WTC11 (cell line): ENCODE measurements around the gene GPR108. TPM values are rescaled to one million over a fixed set of nuclear protein-coding genes. Genes with fewer than 3 reads are reported as not detected.

ENCODE experiments used
- ATAC-seq: fragments of 200-7000 bp; cut with Tn5 transposase; 2 replicates; pipeline ENCODE4 v1.10.0; 2021; ENCODE audit warnings: mild to moderate bottlenecking, moderate library complexity
- CTCF ChIA-PET: fragments of 300-600 bp; sonication (Branson Sonifier 250); formaldehyde crosslinking; loops from one replicate; lab custom pipeline; 2021; ENCODE audit warnings: antibody characterized with exemption; lab: Charles Lee
- POLR2A ChIA-PET: fragments of 350-600 bp; sonication (Branson Sonifier 250); formaldehyde crosslinking; loops from one replicate; lab custom pipeline; 2021; ENCODE audit warnings: antibody characterized with exemption; lab: Charles Lee
- DNase-seq: peaks from one replicate; pipeline ENCODE4 v3.0.0; 2021; ENCODE audit warnings: low spot score
- H3K27ac Mint-ChIP-seq: 2 replicates; pipeline ENCODE4 v1.8.0; 2021; ENCODE audit warnings: mixed read lengths
- H3K27me3 Mint-ChIP-seq: 2 replicates; pipeline ENCODE4 v1.8.0; 2021; ENCODE audit warnings: low read depth, mild to moderate bottlenecking, moderate library complexity, mixed read lengths
- H3K36me3 Mint-ChIP-seq: 2 replicates; pipeline ENCODE4 v1.8.0; 2021; ENCODE audit warnings: mixed read lengths
- H3K4me1 Mint-ChIP-seq: 2 replicates; pipeline ENCODE4 v1.8.0; 2022; ENCODE audit warnings: mixed read lengths
- H3K4me3 Mint-ChIP-seq: 2 replicates; pipeline ENCODE4 v1.8.0; 2021; ENCODE audit warnings: mild to moderate bottlenecking, moderate library complexity, mixed read lengths
- H3K9me3 Mint-ChIP-seq: 2 replicates; pipeline ENCODE4 v1.8.0; 2021; ENCODE audit warnings: mixed read lengths
- CBFB ChIP-seq: sonication (generic); formaldehyde crosslinking; IDR thresholded peaks from 2 replicates; pipeline ENCODE4 v1.8.1; 2022; ENCODE audit warnings: mild to moderate bottlenecking, low read depth, missing genetic modification reagents
- EMX1 ChIP-seq: fragments of 250-450 bp; sonication (Bioruptor Pico); IDR thresholded peaks from 2 replicates; pipeline ENCODE4 v1.8.0; 2021; ENCODE audit warnings: mild to moderate bottlenecking
- PRRX2 ChIP-seq: fragments of 250-450 bp; sonication (Bioruptor Pico); IDR thresholded peaks from 2 replicates; pipeline ENCODE4 v1.8.0; 2021; ENCODE audit warnings: mild to moderate bottlenecking
- SP1 ChIP-seq: sonication (generic); formaldehyde crosslinking; conservative IDR thresholded peaks from 2 replicates; pipeline ENCODE4 v1.8.1; 2022; ENCODE audit warnings: missing genetic modification reagents
- TCF7 ChIP-seq: sonication (generic); formaldehyde crosslinking; IDR thresholded peaks from 2 replicates; pipeline ENCODE4 v1.8.0; 2022; ENCODE audit warnings: mild to moderate bottlenecking, low read depth, missing genetic modification reagents, moderate library complexity
- TEAD4 ChIP-seq: sonication (generic); formaldehyde crosslinking; IDR thresholded peaks from 2 replicates; pipeline ENCODE4 v1.8.0; 2022; ENCODE audit warnings: mild to moderate bottlenecking, missing genetic modification reagents
- ZNF121 ChIP-seq: sonication (generic); formaldehyde crosslinking; IDR thresholded peaks from 2 replicates; pipeline ENCODE4 v1.8.0; 2023; ENCODE audit warnings: missing genetic modification reagents
- ZNF263 ChIP-seq: sonication (generic); formaldehyde crosslinking; IDR thresholded peaks from 2 replicates; pipeline ENCODE4 v1.8.1; 2022; ENCODE audit warnings: low read depth, mild to moderate bottlenecking, moderate library complexity, missing genetic modification reagents
- ZNF423 ChIP-seq: fragments of 250-450 bp; sonication (Bioruptor Pico); IDR thresholded peaks from 2 replicates; pipeline ENCODE4 v2.1.2; 2022; ENCODE audit warnings: mild to moderate bottlenecking, moderate library complexity
- total RNA-seq: library from RNA; stranded (reverse); gene quantifications from 3 replicates; pipeline ENCODE4 v1.2.3, GENCODE V29; 2021
- TF ChIP-seq, protein P1 (sequence below): sonication (generic); formaldehyde crosslinking; IDR thresholded peaks from 2 replicates; pipeline ENCODE4 v1.8.1; 2023; ENCODE audit warnings: mild to moderate bottlenecking, missing genetic modification reagents
- TF ChIP-seq, protein P2 (sequence below): fragments of 250-450 bp; sonication (Bioruptor Pico); IDR thresholded peaks from 2 replicates; pipeline ENCODE4 v1.9.0; 2021; ENCODE audit warnings: mild to moderate bottlenecking, borderline replicate concordance
- TF ChIP-seq, protein P3 (sequence below): fragments of 250-450 bp; sonication (Bioruptor Pico); conservative IDR thresholded peaks from 2 replicates; pipeline ENCODE4 v1.9.0; 2021; ENCODE audit warnings: mild to moderate bottlenecking
- TF ChIP-seq, protein P4 (sequence below): sonication (generic); formaldehyde crosslinking; IDR thresholded peaks from 2 replicates; pipeline ENCODE4 v1.8.1; 2023; ENCODE audit warnings: mild to moderate bottlenecking, missing genetic modification reagents, moderate library complexity

The GPR108 gene
- total RNA-seq, 1 experiment from 2014 or later, result 48.7 TPM

DNA sequence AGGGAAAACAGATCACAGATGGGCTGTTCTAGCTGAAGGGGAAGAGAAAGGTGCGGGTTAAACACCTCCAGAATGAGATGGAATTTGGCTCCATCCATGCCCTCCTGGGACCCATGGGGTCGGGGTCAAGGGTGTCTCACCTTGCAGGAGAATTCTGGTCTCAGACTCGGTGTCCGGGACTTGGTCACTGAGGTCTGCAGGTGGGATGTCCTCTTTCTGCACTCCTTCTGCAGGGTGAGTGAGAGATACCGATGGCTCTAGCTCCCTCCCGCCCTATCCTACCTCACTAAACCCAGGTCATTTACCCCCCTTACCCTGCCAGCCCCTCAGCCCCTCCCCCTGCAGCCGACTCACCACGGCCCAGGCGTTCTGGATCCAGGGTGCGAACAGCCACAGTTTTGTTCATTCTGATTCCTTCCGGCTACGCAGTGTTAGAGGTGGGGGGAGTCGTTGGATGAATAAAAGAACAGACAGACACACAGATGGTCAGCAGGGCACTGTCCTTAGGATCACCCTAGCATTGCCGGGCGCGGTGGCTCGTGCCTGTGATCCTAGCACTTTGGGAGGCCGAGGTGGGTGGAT is 41.0 kb downstream of the GPR108 start:
- Mint-ChIP-seq H3K36me3 (peaks cover 12% of the 10 kb centered on the region), H3K27me3 (no peaks in the 10 kb centered on the region; the same call in 1 of the 2 replicates), H3K4me1 (no peaks in the 10 kb centered on the region), H3K9me3 (peaks cover 19% of the 10 kb centered on the region), H3K27ac (no peak overlapping the region), H3K4me3 (no peak overlapping the region)
- TF ChIP-seq ZNF121 (no peak), ZNF263 (CRISPR knock-in tag) (no peak), TEAD4 (CRISPR knock-in tag) (no peak), CBFB (CRISPR knock-in tag) (no peak), SP1 (CRISPR knock-in tag) (no peak), PRRX2 (no peak), TCF7 (no peak)
- TF ChIP-seq, protein P1, sequence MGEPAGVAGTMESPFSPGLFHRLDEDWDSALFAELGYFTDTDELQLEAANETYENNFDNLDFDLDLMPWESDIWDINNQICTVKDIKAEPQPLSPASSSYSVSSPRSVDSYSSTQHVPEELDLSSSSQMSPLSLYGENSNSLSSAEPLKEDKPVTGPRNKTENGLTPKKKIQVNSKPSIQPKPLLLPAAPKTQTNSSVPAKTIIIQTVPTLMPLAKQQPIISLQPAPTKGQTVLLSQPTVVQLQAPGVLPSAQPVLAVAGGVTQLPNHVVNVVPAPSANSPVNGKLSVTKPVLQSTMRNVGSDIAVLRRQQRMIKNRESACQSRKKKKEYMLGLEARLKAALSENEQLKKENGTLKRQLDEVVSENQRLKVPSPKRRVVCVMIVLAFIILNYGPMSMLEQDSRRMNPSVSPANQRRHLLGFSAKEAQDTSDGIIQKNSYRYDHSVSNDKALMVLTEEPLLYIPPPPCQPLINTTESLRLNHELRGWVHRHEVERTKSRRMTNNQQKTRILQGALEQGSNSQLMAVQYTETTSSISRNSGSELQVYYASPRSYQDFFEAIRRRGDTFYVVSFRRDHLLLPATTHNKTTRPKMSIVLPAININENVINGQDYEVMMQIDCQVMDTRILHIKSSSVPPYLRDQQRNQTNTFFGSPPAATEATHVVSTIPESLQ, result no peak
- TF ChIP-seq, protein P2, sequence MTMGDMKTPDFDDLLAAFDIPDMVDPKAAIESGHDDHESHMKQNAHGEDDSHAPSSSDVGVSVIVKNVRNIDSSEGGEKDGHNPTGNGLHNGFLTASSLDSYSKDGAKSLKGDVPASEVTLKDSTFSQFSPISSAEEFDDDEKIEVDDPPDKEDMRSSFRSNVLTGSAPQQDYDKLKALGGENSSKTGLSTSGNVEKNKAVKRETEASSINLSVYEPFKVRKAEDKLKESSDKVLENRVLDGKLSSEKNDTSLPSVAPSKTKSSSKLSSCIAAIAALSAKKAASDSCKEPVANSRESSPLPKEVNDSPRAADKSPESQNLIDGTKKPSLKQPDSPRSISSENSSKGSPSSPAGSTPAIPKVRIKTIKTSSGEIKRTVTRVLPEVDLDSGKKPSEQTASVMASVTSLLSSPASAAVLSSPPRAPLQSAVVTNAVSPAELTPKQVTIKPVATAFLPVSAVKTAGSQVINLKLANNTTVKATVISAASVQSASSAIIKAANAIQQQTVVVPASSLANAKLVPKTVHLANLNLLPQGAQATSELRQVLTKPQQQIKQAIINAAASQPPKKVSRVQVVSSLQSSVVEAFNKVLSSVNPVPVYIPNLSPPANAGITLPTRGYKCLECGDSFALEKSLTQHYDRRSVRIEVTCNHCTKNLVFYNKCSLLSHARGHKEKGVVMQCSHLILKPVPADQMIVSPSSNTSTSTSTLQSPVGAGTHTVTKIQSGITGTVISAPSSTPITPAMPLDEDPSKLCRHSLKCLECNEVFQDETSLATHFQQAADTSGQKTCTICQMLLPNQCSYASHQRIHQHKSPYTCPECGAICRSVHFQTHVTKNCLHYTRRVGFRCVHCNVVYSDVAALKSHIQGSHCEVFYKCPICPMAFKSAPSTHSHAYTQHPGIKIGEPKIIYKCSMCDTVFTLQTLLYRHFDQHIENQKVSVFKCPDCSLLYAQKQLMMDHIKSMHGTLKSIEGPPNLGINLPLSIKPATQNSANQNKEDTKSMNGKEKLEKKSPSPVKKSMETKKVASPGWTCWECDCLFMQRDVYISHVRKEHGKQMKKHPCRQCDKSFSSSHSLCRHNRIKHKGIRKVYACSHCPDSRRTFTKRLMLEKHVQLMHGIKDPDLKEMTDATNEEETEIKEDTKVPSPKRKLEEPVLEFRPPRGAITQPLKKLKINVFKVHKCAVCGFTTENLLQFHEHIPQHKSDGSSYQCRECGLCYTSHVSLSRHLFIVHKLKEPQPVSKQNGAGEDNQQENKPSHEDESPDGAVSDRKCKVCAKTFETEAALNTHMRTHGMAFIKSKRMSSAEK (CRISPR knock-in tag), result no peak
- POLR2A ChIA-PET, result no interaction called here
- ATAC-seq, result no peak
- CTCF ChIA-PET, result interaction anchor here (0.6 kb wide), 1 partner anchor 162 kb away, joined by 5 read pairs; no protein-coding TSS in a partner anchor
- no peak for DNase-seq

DNA sequence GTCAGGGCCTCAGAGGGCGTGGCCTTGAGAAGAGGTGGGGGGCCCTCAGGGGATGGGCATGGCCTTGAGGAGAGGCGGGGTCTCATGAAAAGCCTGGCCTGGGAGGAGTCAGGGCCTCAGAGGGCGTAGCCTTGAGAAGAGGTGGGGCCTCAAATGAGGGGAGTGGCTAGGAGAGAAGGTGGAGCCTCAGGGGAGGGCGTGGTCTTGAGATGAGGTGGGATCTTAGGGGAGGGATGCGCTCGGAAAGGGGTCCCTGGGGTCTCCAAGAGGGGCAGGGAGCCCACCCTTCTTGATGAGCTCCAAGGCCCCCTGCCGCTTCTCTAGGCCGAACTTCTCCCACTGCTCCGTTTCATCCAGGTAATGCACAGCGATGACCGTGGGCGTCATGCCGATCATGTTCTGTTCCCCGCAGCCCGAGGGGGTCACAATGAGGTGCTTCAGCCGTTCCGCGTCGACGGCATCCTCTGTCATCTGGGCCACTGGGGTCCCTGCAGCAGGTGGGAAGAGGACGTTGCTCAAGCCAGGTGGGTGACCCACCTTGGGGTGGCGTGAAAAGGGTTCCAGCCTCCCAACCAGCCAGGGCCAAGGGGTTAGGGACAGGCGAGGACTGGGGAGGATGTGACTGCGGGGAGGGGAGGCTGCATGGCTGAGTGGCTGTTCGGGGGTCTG is 43.1 kb downstream of the GPR108 start:
- Mint-ChIP-seq H3K4me1 (no peaks in the 10 kb centered on the region), H3K36me3 (peaks cover 12% of the 10 kb centered on the region), H3K27ac (no peak overlapping the region), H3K9me3 (peaks cover 19% of the 10 kb centered on the region), H3K27me3 (peaks cover 3% of the 10 kb centered on the region), H3K4me3 (no peak overlapping the region)
- ATAC-seq (no peak), DNase-seq (no peak)
- TF ChIP-seq, protein P3, sequence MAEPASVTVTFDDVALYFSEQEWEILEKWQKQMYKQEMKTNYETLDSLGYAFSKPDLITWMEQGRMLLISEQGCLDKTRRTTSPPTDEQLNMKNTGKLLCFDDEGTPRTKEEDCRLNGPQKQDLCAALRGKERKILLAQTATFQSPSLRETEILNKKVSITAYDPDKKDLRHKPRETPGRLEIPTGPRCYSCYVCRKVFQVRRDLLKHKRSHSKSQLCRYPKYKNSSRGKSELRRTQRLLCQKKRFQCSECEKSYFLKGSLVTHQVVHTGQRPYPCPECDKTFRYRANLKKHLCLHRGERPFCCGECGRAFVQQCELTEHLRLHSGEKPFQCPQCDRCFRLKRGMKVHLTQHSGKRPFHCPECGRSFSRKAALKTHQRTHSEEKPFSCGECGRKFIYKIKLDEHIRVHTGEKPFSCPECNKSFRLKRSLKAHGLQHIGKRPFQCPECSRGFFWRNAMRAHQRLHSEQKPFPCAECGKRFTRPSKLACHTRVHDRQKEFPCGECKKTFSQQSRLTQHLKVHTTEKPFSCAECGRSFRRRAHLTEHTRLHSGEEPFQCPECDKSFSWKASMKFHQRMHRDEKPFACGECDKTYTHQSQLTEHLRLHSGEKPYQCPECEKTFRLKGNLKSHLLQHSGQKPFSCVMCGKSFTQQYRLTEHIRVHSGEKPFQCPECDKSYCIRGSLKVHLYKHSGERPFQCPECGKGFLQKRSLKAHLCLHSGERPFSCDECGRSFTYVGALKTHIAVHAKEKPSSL (CRISPR knock-in tag), result no peak
- TF ChIP-seq ZNF423 (CRISPR knock-in tag), result no peak
- TF ChIP-seq, protein P4, sequence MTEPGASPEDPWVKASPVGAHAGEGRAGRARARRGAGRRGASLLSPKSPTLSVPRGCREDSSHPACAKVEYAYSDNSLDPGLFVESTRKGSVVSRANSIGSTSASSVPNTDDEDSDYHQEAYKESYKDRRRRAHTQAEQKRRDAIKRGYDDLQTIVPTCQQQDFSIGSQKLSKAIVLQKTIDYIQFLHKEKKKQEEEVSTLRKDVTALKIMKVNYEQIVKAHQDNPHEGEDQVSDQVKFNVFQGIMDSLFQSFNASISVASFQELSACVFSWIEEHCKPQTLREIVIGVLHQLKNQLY, result no peak
- ChIA-PET POLR2A (no interaction called here), CTCF (no interaction called here)

DNA sequence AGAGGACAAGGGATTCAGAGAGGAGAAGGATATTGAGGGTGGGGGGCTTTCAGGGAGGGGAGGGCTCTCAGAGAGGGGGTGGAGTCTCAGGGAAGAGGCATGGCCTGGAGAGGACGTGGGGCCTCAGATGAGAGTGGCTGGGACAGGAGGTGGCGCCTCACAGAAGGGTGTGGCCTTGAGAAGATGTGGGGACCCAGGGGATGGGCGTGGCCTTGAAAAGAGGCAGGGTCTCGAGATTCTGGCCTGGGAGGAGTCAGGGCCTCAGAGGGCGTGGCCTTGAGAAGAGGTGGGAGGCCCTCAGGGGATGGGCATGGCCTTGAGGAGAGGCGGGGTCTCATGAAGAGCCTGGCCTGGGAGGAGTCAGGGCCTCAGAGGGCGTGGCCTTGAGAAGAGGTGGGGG is 43.7 kb downstream of the GPR108 start:
- H3K27me3 Mint-ChIP-seq, result peaks cover 3% of the 10 kb centered on the region
- H3K4me3 Mint-ChIP-seq, result no peak overlapping the region
- peaks cover 23% of the 10 kb centered on the region for H3K9me3 Mint-ChIP-seq
- CTCF ChIA-PET, result no interaction called here
- no peak for TF ChIP-seq EMX1 (CRISPR knock-in tag)
- H3K27ac Mint-ChIP-seq, result no peak overlapping the region
- no peak for DNase-seq
- POLR2A ChIA-PET, result no interaction called here
- no peak for ATAC-seq
- H3K36me3 Mint-ChIP-seq, result peaks cover 15% of the 10 kb centered on the region
- no peaks in the 10 kb centered on the region for H3K4me1 Mint-ChIP-seq
